ENCODE data around the gene BCAP31. TPM values are rescaled to one million over a fixed set of nuclear protein-coding genes. Genes with fewer than 3 reads are reported as not detected.

The BCAP31 gene
- total and polyA plus RNA-seq, 4 donors, result 106 to 173 (median 144) TPM

- H3K4me1 ChIP-seq (ENCODE audit: control insufficient read depth, insufficient read depth, low read length), result peaks cover 52% of the 10 kb centered on the region
- peaks cover 19% of the 10 kb centered on the region for H3K36me3 ChIP-seq (ENCODE audit: control insufficient read depth, insufficient read depth, low read length)
- H3K27ac ChIP-seq (ENCODE audit: low read depth, low read length), result no peak overlapping the region
- no peak for DNase-seq (ENCODE audit: low read depth in 4 of 6, low spot score in 6 of 6)
- H3K27me3 ChIP-seq (ENCODE audit: control insufficient read depth, insufficient read depth, low read length), result no peaks in the 10 kb centered on the region
- H3K9me3 ChIP-seq (ENCODE audit: control insufficient read depth, insufficient read depth, low read length), result no peaks in the 10 kb centered on the region
- 74% methylated on average over 3 of the region's 6 CpGs for WGBS (ENCODE audit: insufficient coverage)
- H3K4me3 ChIP-seq (ENCODE audit: low read depth, low read length), result no peak overlapping the region
These were observed 3.9 kb upstream of the BCAP31 start for GRCh38 chrX:153728095-153728494.

GRCh38 chrX:153727123-153727931 is 3.1 kb upstream of the BCAP31 start:
- WGBS (ENCODE audit: insufficient coverage), result 54% methylated on average over 23 of the region's 23 CpGs
- DNase-seq (ENCODE audit: low read depth in 4 of 6, low spot score in 6 of 6), result peak in 3 of 6 donors; percentile 44 to 92 (median 80)

GRCh38 chrX:153726286-153727122 is 2.3 kb upstream of the BCAP31 start:
- peaks cover 58% of the 10 kb centered on the region for H3K4me1 ChIP-seq (ENCODE audit: control insufficient read depth, insufficient read depth, low read length)
- 45% methylated on average over 33 of the region's 35 CpGs for WGBS (ENCODE audit: insufficient coverage)
- H3K27ac ChIP-seq (ENCODE audit: low read depth, low read length), result peak overlapping the region; percentile 72
- no peaks in the 10 kb centered on the region for H3K27me3 ChIP-seq (ENCODE audit: control insufficient read depth, insufficient read depth, low read length)
- no peak overlapping the region for H3K4me3 ChIP-seq (ENCODE audit: low read depth, low read length)
- peak in 1 of 6 donors; percentile 9 for DNase-seq (ENCODE audit: low read depth in 4 of 6, low spot score in 6 of 6)
- H3K9me3 ChIP-seq (ENCODE audit: control insufficient read depth, insufficient read depth, low read length), result no peaks in the 10 kb centered on the region
- peaks cover 15% of the 10 kb centered on the region for H3K36me3 ChIP-seq (ENCODE audit: control insufficient read depth, insufficient read depth, low read length)

More at GRCh38 chrX:153727123-153727931, 3.1 kb upstream of the BCAP31 start:
- no peaks in the 10 kb centered on the region for H3K27me3 ChIP-seq (ENCODE audit: control insufficient read depth, insufficient read depth, low read length)
- no peak overlapping the region for H3K4me3 ChIP-seq (ENCODE audit: low read depth, low read length)
- peak overlapping the region; percentile 73 for H3K27ac ChIP-seq (ENCODE audit: low read depth, low read length)
- H3K4me1 ChIP-seq (ENCODE audit: control insufficient read depth, insufficient read depth, low read length), result peaks cover 58% of the 10 kb centered on the region
- H3K36me3 ChIP-seq (ENCODE audit: control insufficient read depth, insufficient read depth, low read length), result peaks cover 16% of the 10 kb centered on the region
- no peaks in the 10 kb centered on the region for H3K9me3 ChIP-seq (ENCODE audit: control insufficient read depth, insufficient read depth, low read length)

GRCh38 chrX:153725832-153726285 is 1.7 kb upstream of the BCAP31 start:
- H3K4me3 ChIP-seq (ENCODE audit: low read depth, low read length), result no peak overlapping the region
- no peak for DNase-seq (ENCODE audit: low read depth in 4 of 6, low spot score in 6 of 6)

GRCh38 chrX:153725039-153725831 is 1.0 kb upstream of the BCAP31 start:
- H3K27ac ChIP-seq (ENCODE audit: low read depth, low read length), result peak overlapping the region; percentile 61
- no peaks in the 10 kb centered on the region for H3K27me3 ChIP-seq (ENCODE audit: control insufficient read depth, insufficient read depth, low read length)
- H3K9me3 ChIP-seq (ENCODE audit: control insufficient read depth, insufficient read depth, low read length), result no peaks in the 10 kb centered on the region
- peaks cover 58% of the 10 kb centered on the region for H3K4me1 ChIP-seq (ENCODE audit: control insufficient read depth, insufficient read depth, low read length)
- peak overlapping the region; percentile 41 for H3K4me3 ChIP-seq (ENCODE audit: low read depth, low read length)
- 79% methylated on average over 55 of the region's 55 CpGs for WGBS (ENCODE audit: insufficient coverage)
- peaks cover 22% of the 10 kb centered on the region for H3K36me3 ChIP-seq (ENCODE audit: control insufficient read depth, insufficient read depth, low read length)
- DNase-seq (ENCODE audit: low read depth in 4 of 6, low spot score in 6 of 6), result peak in 1 of 6 donors; percentile 1

More at GRCh38 chrX:153725832-153726285, 1.7 kb upstream of the BCAP31 start:
- peaks cover 17% of the 10 kb centered on the region for H3K36me3 ChIP-seq (ENCODE audit: control insufficient read depth, insufficient read depth, low read length)
- no peaks in the 10 kb centered on the region for H3K27me3 ChIP-seq (ENCODE audit: control insufficient read depth, insufficient read depth, low read length)
- peak overlapping the region; percentile 72 for H3K27ac ChIP-seq (ENCODE audit: low read depth, low read length)
- 90% methylated on average over 29 of the region's 35 CpGs for WGBS (ENCODE audit: insufficient coverage)
- H3K4me1 ChIP-seq (ENCODE audit: control insufficient read depth, insufficient read depth, low read length), result peaks cover 58% of the 10 kb centered on the region
- H3K9me3 ChIP-seq (ENCODE audit: control insufficient read depth, insufficient read depth, low read length), result no peaks in the 10 kb centered on the region

- Histone ChIP-seq H3K27ac (ENCODE audit: low read depth, low read length) (peak overlapping the region; percentile 35), H3K9me3 (ENCODE audit: control insufficient read depth, insufficient read depth, low read length) (no peaks in the 10 kb centered on the region), H3K4me3 (ENCODE audit: low read depth, low read length) (peak overlapping the region; percentile 41), H3K36me3 (ENCODE audit: control insufficient read depth, insufficient read depth, low read length) (peaks cover 12% of the 10 kb centered on the region), H3K4me1 (ENCODE audit: control insufficient read depth, insufficient read depth, low read length) (peaks cover 50% of the 10 kb centered on the region), H3K27me3 (ENCODE audit: control insufficient read depth, insufficient read depth, low read length) (no peaks in the 10 kb centered on the region)
- 16% methylated on average over 78 of the region's 78 CpGs for WGBS (ENCODE audit: insufficient coverage)
- DNase-seq (ENCODE audit: low read depth in 4 of 6, low spot score in 6 of 6), result peak in 2 of 6 donors; percentile 29 to 44
These were observed 586 bp downstream of the BCAP31 start for GRCh38 chrX:153723351-153724251.

GRCh38 chrX:153722704-153723350 is 1.4 kb downstream of the BCAP31 start:
- Histone ChIP-seq H3K4me3 (ENCODE audit: low read depth, low read length) (peak overlapping the region; percentile 41), H3K9me3 (ENCODE audit: control insufficient read depth, insufficient read depth, low read length) (no peaks in the 10 kb centered on the region), H3K36me3 (ENCODE audit: control insufficient read depth, insufficient read depth, low read length) (peaks cover 10% of the 10 kb centered on the region), H3K4me1 (ENCODE audit: control insufficient read depth, insufficient read depth, low read length) (peaks cover 43% of the 10 kb centered on the region), H3K27me3 (ENCODE audit: control insufficient read depth, insufficient read depth, low read length) (no peaks in the 10 kb centered on the region), H3K27ac (ENCODE audit: low read depth, low read length) (no peak overlapping the region)
- no peak for DNase-seq (ENCODE audit: low read depth in 4 of 6, low spot score in 6 of 6)
- 71% methylated on average over 12 of the region's 12 CpGs for WGBS (ENCODE audit: insufficient coverage)

- Histone ChIP-seq H3K27ac (ENCODE audit: low read depth, low read length) (no peak overlapping the region), H3K4me1 (ENCODE audit: control insufficient read depth, insufficient read depth, low read length) (peaks cover 11% of the 10 kb centered on the region), H3K4me3 (ENCODE audit: low read depth, low read length) (no peak overlapping the region), H3K27me3 (ENCODE audit: control insufficient read depth, insufficient read depth, low read length) (no peaks in the 10 kb centered on the region), H3K36me3 (ENCODE audit: control insufficient read depth, insufficient read depth, low read length) (peaks cover 22% of the 10 kb centered on the region), H3K9me3 (ENCODE audit: control insufficient read depth, insufficient read depth, low read length) (no peaks in the 10 kb centered on the region)
- no peak for DNase-seq (ENCODE audit: low read depth in 4 of 6, low spot score in 6 of 6)
- 77% methylated on average over 2 of the region's 2 CpGs for WGBS (ENCODE audit: insufficient coverage)
These were observed 4.5 kb downstream of the BCAP31 start for GRCh38 chrX:153719701-153720100.
